BLaER1 treated with 17β-estradiol and CSF1 and Interleukin-3, amounts not matched to agents 10 nM and 100 nM (cell line): ENCODE data around the gene EHD4.

ENCODE experiments used
- H3K27ac ChIP-seq, 11 experiments: shearing (Covaris generic); formaldehyde crosslinking; 2 replicates each; pipeline ENCODE4 v1.8.1; 2022
- H3K27me3 ChIP-seq, 11 experiments: shearing (Covaris generic); formaldehyde crosslinking; 2 replicates each; pipeline ENCODE4 v1.8.1; 2022
- H3K36me3 ChIP-seq, 11 experiments: shearing (Covaris generic); formaldehyde crosslinking; 2 replicates each; pipeline ENCODE4 v1.8.1; 2022
- H3K4me1 ChIP-seq, 10 experiments: shearing (Covaris generic); formaldehyde crosslinking; 2 replicates each; pipeline ENCODE4 v1.8.1; 2022
- H3K4me2 ChIP-seq, 11 experiments: shearing (Covaris generic); formaldehyde crosslinking; 2 replicates each; pipeline ENCODE4 v1.8.1; 2022
- H3K4me3 ChIP-seq, 10 experiments: shearing (Covaris generic); formaldehyde crosslinking; 2 replicates each; pipeline ENCODE4 v1.8.1; 2022
- H3K9ac ChIP-seq, 11 experiments: shearing (Covaris generic); formaldehyde crosslinking; 2 replicates each; pipeline ENCODE4 v1.8.1; 2022
- H3K9me3 ChIP-seq, 11 experiments: shearing (Covaris generic); formaldehyde crosslinking; replicated peaks in 1 of 11; 2 replicates each; pipeline ENCODE4 v1.8.1; 2022
- H4K20me1 ChIP-seq, 11 experiments: shearing (Covaris generic); formaldehyde crosslinking; 2 replicates each; pipeline ENCODE4 v1.8.1; 2022
- Cebpa-rat ChIP-seq, 11 experiments: shearing (Covaris generic); IDR thresholded peaks; 2 replicates each; pipeline ENCODE4 v1.8.1; 2022

The EHD4 gene

GRCh38 chr15:41866872-41867579, 105.3 kb downstream of the EHD4 start:
- peaks cover 0 to 16% (median 0%) of the 10 kb centered on the region in 11 experiments; a peak in 3 of 22 replicates for H4K20me1 ChIP-seq
- H3K9me3 ChIP-seq = no peaks in the 10 kb centered on the region
- no peak overlapping the region for H3K27ac ChIP-seq
- H3K4me1 ChIP-seq = peaks cover 10 to 56% (median 41%) of the 10 kb centered on the region in 10 experiments
- no peak for TF ChIP-seq Cebpa-rat (IDR thresholded peaks at IDR 0.05)
- no peaks in the 10 kb centered on the region for H3K36me3 ChIP-seq
- 0 out of 22 replicates have a peak overlapping the region, but pooled peaks of 1 of the 11 experiments have one; percentile 37 for H3K9ac ChIP-seq
- H3K4me3 ChIP-seq = no peak overlapping the region
- H3K4me2 ChIP-seq = peak overlapping the region in 5 of 11 experiments; percentile 50 to 62 (median 58); a peak in 6 of 22 replicates
- no peaks in the 10 kb centered on the region; a peak in 1 of 22 replicates for H3K27me3 ChIP-seq

- Histone ChIP-seq H3K27ac (0 out of 22 replicates have a peak overlapping the region, but pooled peaks of 1 of the 11 experiments have one; percentile 2), H3K9ac (peak overlapping the region in 3 of 11 experiments; percentile 12 to 37 (median 27); a peak in 4 of 22 replicates), H3K4me2 (peak overlapping the region; percentile 14 to 62 (median 53); a peak in 20 of 22 replicates)
Observed at GRCh38 chr15:41866263-41866703, 106.1 kb downstream of the EHD4 start.

GRCh38 chr15:41865490-41866055, 106.8 kb downstream of the EHD4 start:
- peaks cover 0 to 16% (median 0%) of the 10 kb centered on the region in 11 experiments; a peak in 2 of 22 replicates for H4K20me1 ChIP-seq
- no peak for TF ChIP-seq Cebpa-rat (IDR thresholded peaks at IDR 0.05)
- no peak overlapping the region for H3K4me3 ChIP-seq
- no peak overlapping the region for H3K27ac ChIP-seq
- no peaks in the 10 kb centered on the region for H3K36me3 ChIP-seq
- peaks cover 10 to 62% (median 49%) of the 10 kb centered on the region in 10 experiments for H3K4me1 ChIP-seq
- H3K27me3 ChIP-seq = no peaks in the 10 kb centered on the region; a peak in 1 of 22 replicates
- H3K9me3 ChIP-seq = no peaks in the 10 kb centered on the region
- H3K9ac ChIP-seq = peak overlapping the region in 1 of 11 experiments; percentile 37; a peak in 3 of 22 replicates
- peak overlapping the region; percentile 14 to 62 (median 53); a peak in 19 of 22 replicates for H3K4me2 ChIP-seq

More at GRCh38 chr15:41866263-41866703, 106.1 kb downstream of the EHD4 start:
- H3K9me3 ChIP-seq = no peaks in the 10 kb centered on the region
- peaks cover 10 to 62% (median 48%) of the 10 kb centered on the region in 10 experiments for H3K4me1 ChIP-seq
- H3K4me3 ChIP-seq = no peak overlapping the region
- no peak for TF ChIP-seq Cebpa-rat (IDR thresholded peaks at IDR 0.05)
- H4K20me1 ChIP-seq = peaks cover 0 to 16% (median 0%) of the 10 kb centered on the region in 11 experiments; a peak in 3 of 22 replicates
- H3K36me3 ChIP-seq = no peaks in the 10 kb centered on the region
- no peaks in the 10 kb centered on the region; a peak in 1 of 22 replicates for H3K27me3 ChIP-seq

GRCh38 chr15:41862515-41863116, 109.7 kb downstream of the EHD4 start:
- H3K4me2 ChIP-seq = peak overlapping the region; percentile 13 to 83 (median 66); a peak in 21 of 22 replicates
- H4K20me1 ChIP-seq = peaks cover 0 to 6% (median 0%) of the 10 kb centered on the region in 11 experiments; a peak in 2 of 22 replicates
- no peak for TF ChIP-seq Cebpa-rat (IDR thresholded peaks at IDR 0.05)

GRCh38 chr15:41861736-41862356, 110.5 kb downstream of the EHD4 start:
- H3K9ac ChIP-seq = peak overlapping the region in 2 of 11 experiments; percentile 7 to 57; a peak in 2 of 22 replicates

More at GRCh38 chr15:41862515-41863116, 109.7 kb downstream of the EHD4 start:
- Histone ChIP-seq H3K9ac (peak overlapping the region in 5 of 11 experiments; percentile 7 to 57 (median 20); a peak in 2 of 22 replicates), H3K27me3 (no peaks in the 10 kb centered on the region; a peak in 1 of 22 replicates), H3K4me1 (peaks cover 22 to 73% (median 62%) of the 10 kb centered on the region in 10 experiments), H3K4me3 (no peak overlapping the region), H3K27ac (no peak overlapping the region), H3K9me3 (no peaks in the 10 kb centered on the region), H3K36me3 (no peaks in the 10 kb centered on the region)

GRCh38 chr15:41860049-41860828, 112.1 kb downstream of the EHD4 start:
- peaks cover 0 to 8% (median 0%) of the 10 kb centered on the region in 11 experiments; a peak in 2 of 22 replicates for H4K20me1 ChIP-seq
- H3K9ac ChIP-seq = peak overlapping the region in 2 of 11 experiments; percentile 10 to 21; a peak in 2 of 22 replicates
- H3K4me2 ChIP-seq = peak overlapping the region; percentile 8 to 85 (median 70); a peak in 21 of 22 replicates
- H3K9me3 ChIP-seq = no peaks in the 10 kb centered on the region
- H3K27me3 ChIP-seq = no peaks in the 10 kb centered on the region; a peak in 1 of 22 replicates
- H3K4me3 ChIP-seq = no peak overlapping the region
- TF ChIP-seq Cebpa-rat (IDR thresholded peaks at IDR 0.05) = no peak
- H3K36me3 ChIP-seq = no peaks in the 10 kb centered on the region
- no peak overlapping the region for H3K27ac ChIP-seq
- peaks cover 12 to 65% (median 52%) of the 10 kb centered on the region in 10 experiments for H3K4me1 ChIP-seq

More at GRCh38 chr15:41861736-41862356, 110.5 kb downstream of the EHD4 start:
- Histone ChIP-seq H3K4me3 (no peak overlapping the region), H4K20me1 (peaks cover 0 to 4% (median 0%) of the 10 kb centered on the region in 11 experiments; a peak in 1 of 22 replicates), H3K4me1 (peaks cover 22 to 69% (median 58%) of the 10 kb centered on the region in 10 experiments), H3K27ac (no peak overlapping the region), H3K27me3 (no peaks in the 10 kb centered on the region; a peak in 1 of 22 replicates), H3K36me3 (no peaks in the 10 kb centered on the region), H3K9me3 (no peaks in the 10 kb centered on the region), H3K4me2 (peak overlapping the region in 9 of 11 experiments; percentile 47 to 83 (median 70); a peak in 18 of 22 replicates)
- TF ChIP-seq Cebpa-rat (IDR thresholded peaks at IDR 0.05) = no peak

- H3K4me1 ChIP-seq = peaks cover 12 to 70% (median 57%) of the 10 kb centered on the region in 10 experiments
- no peaks in the 10 kb centered on the region; a peak in 1 of 22 replicates for H3K27me3 ChIP-seq
- H3K4me3 ChIP-seq = no peak overlapping the region
- no peaks in the 10 kb centered on the region for H3K9me3 ChIP-seq
- TF ChIP-seq Cebpa-rat (IDR thresholded peaks at IDR 0.05) = no peak
- no peak overlapping the region for H3K27ac ChIP-seq
- peaks cover 0 to 20% (median 0%) of the 10 kb centered on the region in 11 experiments; a peak in 2 of 22 replicates for H4K20me1 ChIP-seq
- no peak overlapping the region for H3K9ac ChIP-seq
- H3K36me3 ChIP-seq = no peaks in the 10 kb centered on the region
- H3K4me2 ChIP-seq = peak overlapping the region in 1 of 11 experiments; percentile 7; a peak in 1 of 22 replicates
Observed at GRCh38 chr15:41858756-41859155, 113.6 kb downstream of the EHD4 start.
